ENCODE results near the gene ADAM11. TPM values are rescaled to one million over a fixed set of nuclear protein-coding genes. Genes with fewer than 3 reads are reported as not detected.

ADAM11 gene
- total and polyA plus RNA-seq, 9 of the 15 experiments (the other 6 are each of a cell fraction or from before 2014, with no cell fraction given): 0.01 to 0.31 (median 0.14) TPM; not detected in 2

GRCh38 chr17:44787271-44787940 is 28.6 kb downstream of the ADAM11 start (continued):
- TF ChIP-seq STAT5A (IDR thresholded peaks at IDR 0.05; ENCODE audit: borderline replicate concordance, low read length) (no peak), PKNOX1 (IDR thresholded peaks at IDR 0.05) (no peak), FOXA1 (IDR thresholded peaks at IDR 0.05; ENCODE audit: borderline replicate concordance) (no peak), EP300 (IDR thresholded peaks at IDR 0.05; ENCODE audit: low read length) (no peak)

- H3K27me3 ChIP-seq (ENCODE audit: control insufficient read depth in 2 of 2, insufficient read depth in 2 of 2, low read length in 2 of 2): peaks cover 21 to 38% of the 10 kb centered on the region in 2 experiments; a peak in 4 of 5 replicates
- H2AFZ ChIP-seq (ENCODE audit: low read depth, low read length): no peak overlapping the region
- TF ChIP-seq NFRKB (IDR thresholded peaks at IDR 0.05; ENCODE audit: low read depth) (no peak), SIRT6 (IDR thresholded peaks at IDR 0.05; ENCODE audit: low read depth, low read length) (no peak), STAT5A (IDR thresholded peaks at IDR 0.05; ENCODE audit: borderline replicate concordance, low read length) (no peak), ZNF592 (IDR thresholded peaks at IDR 0.05) (no peak), ZNF232 (CRISPR knock-in tag; IDR thresholded peaks at IDR 0.05) (no peak), PHF8 (IDR thresholded peaks at IDR 0.05; ENCODE audit: borderline replicate concordance, low read length) (no peak), DACH1 (IDR thresholded peaks at IDR 0.05; ENCODE audit: partially characterized antibody) (no peak), TRIM28 (IDR thresholded peaks at IDR 0.05) (no peak)
- no peak for FAIRE-seq
- no peak for DNase-seq (ENCODE audit: extremely low read depth in 1 of 4, low spot score in 3 of 4)
- H4K20me1 ChIP-seq (replicated peaks; ENCODE audit: control insufficient read depth, insufficient read depth, low read length): no peaks in the 10 kb centered on the region
- no peak overlapping the region for H3K4me3 ChIP-seq
- H3K4me1 ChIP-seq (replicated peaks in 1 of 2; ENCODE audit: control insufficient read depth in 2 of 2, insufficient read depth in 2 of 2, low read length in 2 of 2): peaks cover 0 to 5% of the 10 kb centered on the region in 2 experiments; a peak in 2 of 5 replicates
- H3K9me3 ChIP-seq (replicated peaks; ENCODE audit: control insufficient read depth, insufficient read depth, low read depth, low read length): no peaks in the 10 kb centered on the region
- ChIA-PET CTCF (ENCODE audit: low intra/inter-chr PET ratio) (no interaction called here), POLR2A (interaction anchor here (1.5 kb wide), 1 partner anchor 17 kb away, joined by 5 read pairs; no protein-coding TSS in a partner anchor)
- in situ Hi-C loops (cut with MboI) (no loop called here), intact Hi-C loops (cut with micrococcal nuclease) (no loop called here)
- H3K36me3 ChIP-seq (ENCODE audit: control insufficient read depth, insufficient read depth, low read length): no peaks in the 10 kb centered on the region
- H3K9me1 ChIP-seq (ENCODE audit: control insufficient read depth, insufficient read depth, low read length): no peaks in the 10 kb centered on the region
- BruUV-seq (replicated peaks): no TSS peak
- WGBS (ENCODE audit: insufficient coverage, low coverage, missing lambda C conversion rate): 2% methylated on average over 7 of the region's 7 CpGs
- ATAC-seq: no peak
- H3K9ac ChIP-seq (ENCODE audit: insufficient read depth in 1 of 2, low read depth in 2 of 2, low read length in 2 of 2): no peak overlapping the region
- no peak overlapping the region for H3K4me2 ChIP-seq (ENCODE audit: insufficient read depth, low read length)
- no peak overlapping the region for H3K27ac ChIP-seq (ENCODE audit: extremely low read depth, low read depth, low read length)
- no peaks in the 10 kb centered on the region for H3K79me2 ChIP-seq (ENCODE audit: control insufficient read depth, insufficient read depth, low read length)
Measured at GRCh38 chr17:44788139-44788538, 29.4 kb downstream of the ADAM11 start.
